ENCODE data around the gene TCERG1L.

DNA sequence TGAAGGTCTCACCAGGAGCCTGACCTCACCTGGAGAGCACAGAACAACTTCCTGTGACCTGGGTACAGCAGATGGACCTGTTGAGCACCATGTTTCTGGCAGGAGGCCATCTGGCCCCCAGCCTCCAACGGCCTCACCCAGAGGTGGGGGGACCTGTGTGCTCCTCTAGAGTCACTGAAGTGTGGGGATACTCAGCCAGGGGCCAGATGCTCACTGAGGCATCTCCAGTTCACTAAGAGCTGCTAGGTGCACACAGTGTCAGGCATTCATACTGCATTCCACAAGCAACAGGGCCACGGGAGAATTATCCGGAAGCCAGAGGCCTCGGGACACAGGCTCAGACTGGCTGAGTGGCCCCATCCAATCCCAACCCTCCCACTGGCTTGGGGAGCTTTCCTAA lies 161.4 kb downstream of the TCERG1L start:
- TF ChIP-seq, protein P1, sequence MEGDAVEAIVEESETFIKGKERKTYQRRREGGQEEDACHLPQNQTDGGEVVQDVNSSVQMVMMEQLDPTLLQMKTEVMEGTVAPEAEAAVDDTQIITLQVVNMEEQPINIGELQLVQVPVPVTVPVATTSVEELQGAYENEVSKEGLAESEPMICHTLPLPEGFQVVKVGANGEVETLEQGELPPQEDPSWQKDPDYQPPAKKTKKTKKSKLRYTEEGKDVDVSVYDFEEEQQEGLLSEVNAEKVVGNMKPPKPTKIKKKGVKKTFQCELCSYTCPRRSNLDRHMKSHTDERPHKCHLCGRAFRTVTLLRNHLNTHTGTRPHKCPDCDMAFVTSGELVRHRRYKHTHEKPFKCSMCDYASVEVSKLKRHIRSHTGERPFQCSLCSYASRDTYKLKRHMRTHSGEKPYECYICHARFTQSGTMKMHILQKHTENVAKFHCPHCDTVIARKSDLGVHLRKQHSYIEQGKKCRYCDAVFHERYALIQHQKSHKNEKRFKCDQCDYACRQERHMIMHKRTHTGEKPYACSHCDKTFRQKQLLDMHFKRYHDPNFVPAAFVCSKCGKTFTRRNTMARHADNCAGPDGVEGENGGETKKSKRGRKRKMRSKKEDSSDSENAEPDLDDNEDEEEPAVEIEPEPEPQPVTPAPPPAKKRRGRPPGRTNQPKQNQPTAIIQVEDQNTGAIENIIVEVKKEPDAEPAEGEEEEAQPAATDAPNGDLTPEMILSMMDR (IDR thresholded peaks at IDR 0.05) = no peak
- TF ChIP-seq EP300 (IDR thresholded peaks at IDR 0.05) (no peak), POLR2A (IDR thresholded peaks at IDR 0.05) (no peak), POLR2AphosphoS5 (IDR thresholded peaks at IDR 0.05) (no peak)

All from gastroesophageal sphincter (tissue), 3 donors.